CD8-positive, alpha-beta memory T cell (primary cell): ENCODE data around the gene NAV2. TPM values are rescaled to one million over a fixed set of nuclear protein-coding genes. Genes with fewer than 3 reads are reported as not detected.

Source experiments
- CTCF ChIA-PET: fragments of 350-600 bp; sonication (Branson Sonifier 250); formaldehyde crosslinking; loops from one replicate; lab custom pipeline; 2021; ENCODE audit warnings: antibody characterized with exemption; lab: Charles Lee
- POLR2A ChIA-PET: fragments of 350-600 bp; sonication (Branson Sonifier 250); formaldehyde crosslinking; loops from one replicate; lab custom pipeline; 2021; ENCODE audit warnings: antibody characterized with exemption; lab: Charles Lee
- DNase-seq, 5 donors: peaks; one replicate each; pipeline versions ENCODE4 v3.0.0 to v3.0.0-alpha.2; 2020 to 2022; ENCODE audit warnings: mixed read lengths in 1 of 5
- H3K27ac ChIP-seq: one replicate; pipeline ENCODE4 v1.7.0; 2013; ENCODE audit warnings: low read depth, mild to moderate bottlenecking, low read length, moderate library complexity
- H3K27me3 ChIP-seq: 2 replicates; pipeline ENCODE4 v1.7.0; 2013; ENCODE audit warnings: low read length, mild to moderate bottlenecking; ENCODE audit not compliant: insufficient read depth, poor library complexity, severe bottlenecking
- H3K36me3 ChIP-seq: 2 replicates; pipeline ENCODE4 v1.7.0; 2013; ENCODE audit warnings: mild to moderate bottlenecking, low read length, moderate library complexity; ENCODE audit not compliant: insufficient read depth
- H3K4me1 ChIP-seq: 2 replicates; pipeline ENCODE4 v1.7.0; 2013; ENCODE audit warnings: mild to moderate bottlenecking, low read length, moderate library complexity; ENCODE audit not compliant: insufficient read depth
- H3K4me3 ChIP-seq: 2 replicates; pipeline ENCODE4 v1.7.0; 2013; ENCODE audit warnings: mild to moderate bottlenecking, low read length
- H3K9me3 ChIP-seq: 2 replicates; pipeline ENCODE4 v1.7.0; 2013; ENCODE audit warnings: mild to moderate bottlenecking, low read length
- H3K27ac Mint-ChIP-seq, 8 donors: one replicate each; pipeline ENCODE4 v1.8.0; 2020 to 2021; ENCODE audit warnings: mixed read lengths in 8 of 8, mild to moderate bottlenecking in 6 of 8, inconsistent platforms in 3 of 8, moderate library complexity in 3 of 8
- H3K27me3 Mint-ChIP-seq, 2 donors: one replicate each; pipeline ENCODE4 v1.8.0; 2020 to 2021; ENCODE audit warnings: mixed read lengths in 2 of 2, mild to moderate bottlenecking in 1 of 2, moderate library complexity in 1 of 2
- H3K36me3 Mint-ChIP-seq, 3 donors: one replicate each; pipeline ENCODE4 v1.8.0; 2020 to 2021; ENCODE audit warnings: mixed read lengths in 3 of 3, inconsistent platforms in 1 of 3, mild to moderate bottlenecking in 1 of 3
- H3K4me1 Mint-ChIP-seq, 3 donors: one replicate each; pipeline ENCODE4 v1.8.0; 2020 to 2021; ENCODE audit warnings: mixed read lengths in 3 of 3, inconsistent platforms in 1 of 3, mild to moderate bottlenecking in 1 of 3
- H3K4me3 Mint-ChIP-seq, 7 donors: one replicate each; pipeline ENCODE4 v1.8.0; 2020 to 2021; ENCODE audit warnings: mixed read lengths in 7 of 7, mild to moderate bottlenecking in 6 of 7, moderate library complexity in 4 of 7, inconsistent platforms in 2 of 7
- H3K9me3 Mint-ChIP-seq, 5 donors: one replicate each; pipeline ENCODE4 v1.8.0; 2020 to 2022; ENCODE audit warnings: mixed read lengths in 5 of 5, mild to moderate bottlenecking in 3 of 5, moderate library complexity in 2 of 5, inconsistent platforms in 1 of 5
- polyA plus RNA-seq: library from polyadenylated mRNA; unstranded; fragments of 300-500 nt; fragmentation: Illumina TruSeq; gene quantifications from one replicate; pipeline ENCODE4 v1.2.3, GENCODE V29; 2021
- total RNA-seq, 2 experiments: library from RNA; stranded (reverse); gene quantifications; one replicate each; pipeline ENCODE4 v1.2.3, GENCODE V29; 2021

Gene NAV2
- total and polyA plus RNA-seq, 3 experiments from 2014 or later: 0.42 to 1.2 (median 1.1) TPM

DNA sequence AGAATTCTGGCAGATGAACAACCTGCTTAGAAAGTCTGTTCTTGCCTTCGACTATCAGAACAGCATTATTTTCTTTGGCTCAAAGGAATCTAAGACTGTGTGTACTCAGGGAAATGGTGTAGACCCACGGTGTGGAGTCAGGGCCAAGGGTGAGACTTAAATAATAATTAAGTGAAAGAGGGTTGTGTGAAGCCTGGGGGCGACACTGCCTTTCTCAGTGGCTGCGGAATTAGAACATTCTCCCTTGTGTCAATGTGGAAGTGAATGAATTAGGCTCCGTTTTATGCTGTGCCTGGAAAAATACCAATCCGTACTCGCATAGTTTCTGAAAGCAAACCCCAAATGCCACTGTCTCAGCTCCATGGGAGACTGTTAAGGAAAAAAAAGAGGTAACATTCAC lies 50.7 kb downstream of the NAV2 start:
- Mint-ChIP-seq H3K27ac (no peak overlapping the region), H3K36me3 (no peaks in the 10 kb centered on the region), H3K27me3 (peaks cover 10 to 20% of the 10 kb centered on the region in 2 donors), H3K9me3 (no peaks in the 10 kb centered on the region), H3K4me1 (no peaks in the 10 kb centered on the region), H3K4me3 (no peak overlapping the region)
- H3K36me3 ChIP-seq: no peaks in the 10 kb centered on the region
- POLR2A ChIA-PET: no interaction called here
- H3K27ac ChIP-seq: no peak overlapping the region
- H3K4me1 ChIP-seq: no peaks in the 10 kb centered on the region
- DNase-seq: no peak
- CTCF ChIA-PET: no interaction called here
- H3K9me3 ChIP-seq: no peaks in the 10 kb centered on the region
- no peak overlapping the region for H3K4me3 ChIP-seq
- no peaks in the 10 kb centered on the region for H3K27me3 ChIP-seq

DNA sequence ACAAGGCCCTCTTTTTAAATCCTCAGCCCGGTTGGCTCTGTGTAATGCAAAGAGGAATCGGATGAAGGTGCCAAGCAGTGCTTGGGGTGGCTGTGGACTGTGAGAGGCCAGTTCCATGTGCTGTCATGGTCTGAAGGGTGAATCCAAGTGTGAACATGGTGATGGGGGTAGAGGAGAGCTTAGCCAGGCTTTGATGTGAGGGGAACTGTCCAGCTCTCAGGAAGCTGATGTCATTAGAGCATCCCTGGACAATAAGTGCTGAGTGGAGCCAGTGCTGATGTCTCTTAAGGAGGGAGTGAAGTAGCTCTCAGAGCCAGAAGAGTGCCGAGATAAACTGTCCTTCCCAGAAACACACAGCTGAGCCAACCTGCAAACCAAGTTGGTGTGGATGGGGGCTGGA lies 53.6 kb downstream of the NAV2 start:
- H3K9me3 Mint-ChIP-seq: no peaks in the 10 kb centered on the region
- H3K27ac ChIP-seq: no peak overlapping the region
- H3K4me3 Mint-ChIP-seq: no peak overlapping the region
- DNase-seq: no peak
- H3K4me1 Mint-ChIP-seq: no peaks in the 10 kb centered on the region
- no peaks in the 10 kb centered on the region for H3K9me3 ChIP-seq
- CTCF ChIA-PET: interaction anchor here (1.2 kb wide), 1 partner anchor 15 kb away, joined by 6 read pairs; no protein-coding TSS in a partner anchor
- POLR2A ChIA-PET: no interaction called here
- no peaks in the 10 kb centered on the region for H3K36me3 ChIP-seq
- H3K27ac Mint-ChIP-seq: no peak overlapping the region
- no peaks in the 10 kb centered on the region for H3K36me3 Mint-ChIP-seq
- no peaks in the 10 kb centered on the region for H3K27me3 ChIP-seq
- no peak overlapping the region for H3K4me3 ChIP-seq
- H3K27me3 Mint-ChIP-seq: peaks cover 9 to 19% of the 10 kb centered on the region in 2 donors
- no peaks in the 10 kb centered on the region for H3K4me1 ChIP-seq

- Histone ChIP-seq H3K4me3 (no peak overlapping the region), H3K27me3 (no peaks in the 10 kb centered on the region), H3K27ac (no peak overlapping the region), H3K9me3 (no peaks in the 10 kb centered on the region), H3K4me1 (no peaks in the 10 kb centered on the region), H3K36me3 (no peaks in the 10 kb centered on the region)
- DNase-seq: no peak
- Mint-ChIP-seq H3K27ac (no peak overlapping the region), H3K27me3 (peaks cover 9 to 19% of the 10 kb centered on the region in 2 donors), H3K4me1 (no peaks in the 10 kb centered on the region), H3K4me3 (no peak overlapping the region), H3K36me3 (no peaks in the 10 kb centered on the region), H3K9me3 (no peaks in the 10 kb centered on the region)
- CTCF ChIA-PET: interaction anchor here (1.2 kb wide), 1 partner anchor 14 kb away, joined by 6 read pairs; no protein-coding TSS in a partner anchor
- POLR2A ChIA-PET: no interaction called here
Measured at GRCh38 chr11:19766810-19767209, 54.2 kb downstream of the NAV2 start.

DNA sequence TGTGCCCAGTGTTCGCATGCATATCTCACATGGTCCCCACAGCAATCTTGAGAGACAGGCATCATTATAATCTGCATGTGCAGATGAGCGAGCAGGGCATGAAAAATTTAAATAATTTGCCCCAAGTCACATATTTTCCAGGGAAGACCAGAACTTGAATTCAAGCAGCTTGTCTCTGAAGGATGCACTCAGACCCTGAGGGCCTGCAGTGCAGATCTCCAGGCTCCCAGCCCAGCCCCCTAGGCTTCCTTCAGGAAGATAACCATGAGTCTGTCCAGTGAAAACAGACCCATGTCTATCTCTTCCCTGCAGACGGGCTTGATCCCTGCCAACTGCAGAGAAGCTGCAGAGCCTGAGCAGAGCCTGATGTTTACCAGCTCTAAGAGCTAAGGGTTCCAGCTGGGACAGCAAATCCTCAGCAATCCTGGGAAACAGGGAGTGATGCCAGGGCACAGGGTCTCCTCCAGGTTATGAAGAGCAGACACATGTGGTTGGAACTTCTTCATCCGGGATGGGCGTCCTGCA lies 55.1 kb downstream of the NAV2 start:
- H3K4me1 Mint-ChIP-seq: no peaks in the 10 kb centered on the region
- Histone ChIP-seq H3K27me3 (no peaks in the 10 kb centered on the region), H3K9me3 (no peaks in the 10 kb centered on the region), H3K4me3 (no peak overlapping the region), H3K4me1 (no peaks in the 10 kb centered on the region), H3K27ac (no peak overlapping the region), H3K36me3 (no peaks in the 10 kb centered on the region)
- CTCF ChIA-PET: no interaction called here
- H3K36me3 Mint-ChIP-seq: no peaks in the 10 kb centered on the region
- H3K4me3 Mint-ChIP-seq: no peak overlapping the region
- no peaks in the 10 kb centered on the region for H3K9me3 Mint-ChIP-seq
- H3K27me3 Mint-ChIP-seq: peaks cover 9 to 19% of the 10 kb centered on the region in 2 donors
- POLR2A ChIA-PET: no interaction called here
- DNase-seq: no peak
- H3K27ac Mint-ChIP-seq: no peak overlapping the region

DNA sequence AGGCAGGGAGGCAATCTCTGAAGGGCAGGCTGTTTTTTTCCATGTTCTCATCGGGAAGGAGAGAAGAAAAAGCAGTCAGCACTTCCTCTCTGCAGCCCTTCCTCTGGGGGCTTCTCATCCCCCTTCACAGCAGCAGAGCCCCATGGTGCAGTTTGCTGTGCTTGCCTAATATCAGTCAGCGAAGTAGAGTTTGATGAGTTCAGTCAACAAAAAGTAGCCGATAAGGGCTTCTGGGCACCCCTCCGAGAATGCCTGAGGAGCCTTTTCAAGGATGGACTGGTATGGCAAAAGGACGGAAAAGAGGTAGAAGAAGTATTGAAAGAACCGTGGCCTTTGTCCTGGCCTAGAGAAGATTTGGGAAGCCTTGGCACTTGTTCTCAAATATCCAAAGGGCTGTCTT lies 55.6 kb downstream of the NAV2 start:
- Mint-ChIP-seq H3K4me1 (no peaks in the 10 kb centered on the region), H3K9me3 (no peaks in the 10 kb centered on the region), H3K4me3 (no peak overlapping the region), H3K36me3 (no peaks in the 10 kb centered on the region), H3K27ac (no peak overlapping the region), H3K27me3 (peaks cover 8 to 18% of the 10 kb centered on the region in 2 donors)
- Histone ChIP-seq H3K36me3 (no peaks in the 10 kb centered on the region), H3K27ac (no peak overlapping the region), H3K4me1 (no peaks in the 10 kb centered on the region), H3K9me3 (no peaks in the 10 kb centered on the region), H3K4me3 (no peak overlapping the region), H3K27me3 (no peaks in the 10 kb centered on the region)
- POLR2A ChIA-PET: no interaction called here
- CTCF ChIA-PET: no interaction called here
- DNase-seq: no peak

DNA sequence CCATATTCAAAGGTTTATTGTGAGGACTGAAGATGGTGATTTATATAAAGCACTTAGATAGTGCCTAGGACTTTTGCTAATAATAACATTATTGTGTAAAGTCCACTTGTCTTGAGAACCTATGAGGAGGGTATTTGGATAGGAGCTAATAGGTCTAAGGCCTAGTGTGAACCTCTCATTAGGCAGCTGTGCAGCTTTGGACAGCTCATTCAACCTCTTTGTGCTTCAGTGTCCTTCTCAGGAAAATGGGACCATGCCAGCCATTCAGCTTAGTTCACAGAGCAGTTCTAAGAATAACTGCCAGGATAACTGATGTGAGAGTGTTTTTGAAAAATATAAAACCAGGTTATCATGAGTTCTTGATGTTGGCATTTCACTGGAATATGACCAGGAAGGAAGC lies 56.2 kb downstream of the NAV2 start:
- Mint-ChIP-seq H3K36me3 (no peaks in the 10 kb centered on the region), H3K27ac (no peak overlapping the region), H3K4me3 (no peak overlapping the region), H3K9me3 (no peaks in the 10 kb centered on the region), H3K4me1 (no peaks in the 10 kb centered on the region), H3K27me3 (peaks cover 10 to 15% of the 10 kb centered on the region in 2 donors)
- POLR2A ChIA-PET: no interaction called here
- no peak overlapping the region for H3K4me3 ChIP-seq
- no peaks in the 10 kb centered on the region for H3K9me3 ChIP-seq
- CTCF ChIA-PET: no interaction called here
- no peak overlapping the region for H3K27ac ChIP-seq
- DNase-seq: no peak
- no peaks in the 10 kb centered on the region for H3K36me3 ChIP-seq
- H3K4me1 ChIP-seq: no peaks in the 10 kb centered on the region
- H3K27me3 ChIP-seq: no peaks in the 10 kb centered on the region

GRCh38 chr11:19769820-19770219 lies 57.2 kb downstream of the NAV2 start:
- DNase-seq: no peak
- H3K36me3 Mint-ChIP-seq: no peaks in the 10 kb centered on the region
- no peaks in the 10 kb centered on the region for H3K4me1 Mint-ChIP-seq
- no peaks in the 10 kb centered on the region for H3K9me3 Mint-ChIP-seq
- ChIA-PET CTCF (no interaction called here), POLR2A (no interaction called here)
- no peak overlapping the region for H3K27ac Mint-ChIP-seq
- H3K9me3 ChIP-seq: no peaks in the 10 kb centered on the region
- H3K4me3 ChIP-seq: no peak overlapping the region
- H3K4me3 Mint-ChIP-seq: no peak overlapping the region
- no peaks in the 10 kb centered on the region for H3K36me3 ChIP-seq
- H3K4me1 ChIP-seq: no peaks in the 10 kb centered on the region
- peaks cover 12 to 19% of the 10 kb centered on the region in 2 donors for H3K27me3 Mint-ChIP-seq
- no peaks in the 10 kb centered on the region for H3K27me3 ChIP-seq
- no peak overlapping the region for H3K27ac ChIP-seq

GRCh38 chr11:19770277-19770676 lies 57.6 kb downstream of the NAV2 start:
- Mint-ChIP-seq H3K4me1 (no peaks in the 10 kb centered on the region), H3K36me3 (no peaks in the 10 kb centered on the region), H3K4me3 (no peak overlapping the region), H3K27ac (no peak overlapping the region), H3K27me3 (peaks cover 14 to 20% of the 10 kb centered on the region in 2 donors), H3K9me3 (no peaks in the 10 kb centered on the region)
- Histone ChIP-seq H3K4me1 (no peaks in the 10 kb centered on the region), H3K27me3 (no peaks in the 10 kb centered on the region), H3K36me3 (no peaks in the 10 kb centered on the region), H3K27ac (no peak overlapping the region), H3K4me3 (no peak overlapping the region), H3K9me3 (no peaks in the 10 kb centered on the region)
- CTCF ChIA-PET: no interaction called here
- POLR2A ChIA-PET: no interaction called here
- DNase-seq: no peak
